KMS-11 (cell line): ENCODE measurements around the gene CRACDL.

ENCODE experiments used
- H2AFZ ChIP-seq: fragments of 200-600 bp; sonication (generic); 2 replicates; pipeline ENCODE4 v1.6.1; 2016; ENCODE audit warnings: antibody characterized with exemption, mixed run types, low read depth
- H3K27ac ChIP-seq: fragments of 200-600 bp; sonication (generic); 2 replicates; pipeline ENCODE4 v1.6.1; 2016; ENCODE audit warnings: mild to moderate bottlenecking, mixed run types
- H3K27me3 ChIP-seq: fragments of 200-600 bp; sonication (generic); 2 replicates; pipeline ENCODE4 v1.6.1; 2017; ENCODE audit warnings: mild to moderate bottlenecking, low read depth, mixed run types, moderate library complexity; ENCODE audit not compliant: insufficient read depth
- H3K36me3 ChIP-seq: fragments of 200-600 bp; sonication (generic); 2 replicates; pipeline ENCODE4 v1.6.1; 2017; ENCODE audit warnings: mild to moderate bottlenecking, mixed run types; ENCODE audit not compliant: insufficient read depth
- H3K4me1 ChIP-seq: fragments of 200-600 bp; sonication (generic); 2 replicates; pipeline ENCODE4 v1.6.1; 2016; ENCODE audit warnings: mild to moderate bottlenecking, low read depth, mixed run types; ENCODE audit not compliant: poor library complexity, severe bottlenecking
- H3K4me2 ChIP-seq: fragments of 200-600 bp; sonication (generic); 2 replicates; pipeline ENCODE4 v1.7.0; 2016; ENCODE audit warnings: mild to moderate bottlenecking, mixed run types
- H3K4me3 ChIP-seq: fragments of 200-600 bp; sonication (generic); IDR thresholded peaks from 2 replicates; pipeline ENCODE4 v1.6.1; 2017; ENCODE audit warnings: low read depth, low read length, mixed read lengths; ENCODE audit not compliant: insufficient read depth
- H3K79me2 ChIP-seq: fragments of 200-600 bp; sonication (generic); 2 replicates; pipeline ENCODE4 v1.6.1; 2016; ENCODE audit warnings: low read depth, mixed run types; ENCODE audit not compliant: insufficient read depth
- H3K9ac ChIP-seq: fragments of 200-600 bp; sonication (generic); 2 replicates; pipeline ENCODE4 v1.6.1; 2016; ENCODE audit warnings: mild to moderate bottlenecking, mixed run types
- H4K20me1 ChIP-seq: fragments of 200-600 bp; sonication (generic); 2 replicates; pipeline ENCODE4 v1.6.1; 2016; ENCODE audit warnings: mild to moderate bottlenecking, mixed run types; ENCODE audit not compliant: insufficient read depth
- TF ChIP-seq, protein P1 (sequence below): fragments of 200-600 bp; sonication (generic); conservative IDR thresholded peaks from 2 replicates; pipeline ENCODE4 v1.6.1; 2017; ENCODE audit warnings: low read depth, mild to moderate bottlenecking, antibody characterized with exemption, low read length, moderate library complexity, mixed read lengths

CRACDL gene

DNA sequence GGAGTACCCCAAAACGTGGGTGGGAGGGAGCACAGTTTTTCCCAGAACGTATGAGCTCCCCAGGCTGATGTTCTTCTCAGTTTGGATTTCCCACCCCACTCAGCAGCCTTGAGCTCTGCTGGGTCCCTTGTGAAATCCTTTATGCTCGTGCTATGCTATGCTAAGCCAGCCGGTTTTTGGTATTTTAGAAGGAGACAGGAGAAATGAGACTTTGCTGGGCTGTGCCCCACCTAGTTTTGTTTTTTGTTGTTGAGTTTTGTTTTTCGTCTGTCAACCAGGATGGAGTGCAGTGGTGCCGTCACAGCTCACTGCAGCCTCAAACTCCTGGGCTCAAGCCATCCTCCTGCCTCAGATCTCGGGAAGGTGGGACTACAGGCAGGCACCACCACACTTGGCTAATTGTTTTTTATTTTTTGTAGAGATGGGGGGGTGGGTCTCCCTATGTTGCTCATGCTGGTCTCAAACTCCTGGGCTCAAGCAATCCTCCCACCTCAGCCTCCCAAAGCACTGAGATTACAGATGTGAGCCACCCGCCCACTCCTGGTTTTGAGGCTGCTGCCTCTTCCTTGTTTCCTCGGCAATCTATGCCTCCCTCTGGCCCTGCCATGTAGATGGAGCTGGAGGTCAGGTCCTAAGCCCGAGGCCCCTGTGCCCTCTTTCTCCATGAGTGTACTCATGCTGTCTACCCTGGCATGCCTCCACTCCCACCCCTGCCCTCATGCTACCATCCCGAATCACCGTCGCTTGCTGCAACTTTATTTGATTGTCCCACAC is 187.5 kb downstream of the CRACDL start:
- TF ChIP-seq, protein P1, sequence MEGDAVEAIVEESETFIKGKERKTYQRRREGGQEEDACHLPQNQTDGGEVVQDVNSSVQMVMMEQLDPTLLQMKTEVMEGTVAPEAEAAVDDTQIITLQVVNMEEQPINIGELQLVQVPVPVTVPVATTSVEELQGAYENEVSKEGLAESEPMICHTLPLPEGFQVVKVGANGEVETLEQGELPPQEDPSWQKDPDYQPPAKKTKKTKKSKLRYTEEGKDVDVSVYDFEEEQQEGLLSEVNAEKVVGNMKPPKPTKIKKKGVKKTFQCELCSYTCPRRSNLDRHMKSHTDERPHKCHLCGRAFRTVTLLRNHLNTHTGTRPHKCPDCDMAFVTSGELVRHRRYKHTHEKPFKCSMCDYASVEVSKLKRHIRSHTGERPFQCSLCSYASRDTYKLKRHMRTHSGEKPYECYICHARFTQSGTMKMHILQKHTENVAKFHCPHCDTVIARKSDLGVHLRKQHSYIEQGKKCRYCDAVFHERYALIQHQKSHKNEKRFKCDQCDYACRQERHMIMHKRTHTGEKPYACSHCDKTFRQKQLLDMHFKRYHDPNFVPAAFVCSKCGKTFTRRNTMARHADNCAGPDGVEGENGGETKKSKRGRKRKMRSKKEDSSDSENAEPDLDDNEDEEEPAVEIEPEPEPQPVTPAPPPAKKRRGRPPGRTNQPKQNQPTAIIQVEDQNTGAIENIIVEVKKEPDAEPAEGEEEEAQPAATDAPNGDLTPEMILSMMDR: no peak
- Histone ChIP-seq H3K9ac (no peak overlapping the region), H3K27me3 (no peaks in the 10 kb centered on the region), H3K79me2 (no peaks in the 10 kb centered on the region), H2AFZ (no peak overlapping the region), H3K27ac (no peak overlapping the region), H4K20me1 (no peaks in the 10 kb centered on the region), H3K4me1 (peaks cover 8% of the 10 kb centered on the region), H3K4me2 (no peak overlapping the region), H3K36me3 (no peaks in the 10 kb centered on the region), H3K4me3 (no peak overlapping the region)

DNA sequence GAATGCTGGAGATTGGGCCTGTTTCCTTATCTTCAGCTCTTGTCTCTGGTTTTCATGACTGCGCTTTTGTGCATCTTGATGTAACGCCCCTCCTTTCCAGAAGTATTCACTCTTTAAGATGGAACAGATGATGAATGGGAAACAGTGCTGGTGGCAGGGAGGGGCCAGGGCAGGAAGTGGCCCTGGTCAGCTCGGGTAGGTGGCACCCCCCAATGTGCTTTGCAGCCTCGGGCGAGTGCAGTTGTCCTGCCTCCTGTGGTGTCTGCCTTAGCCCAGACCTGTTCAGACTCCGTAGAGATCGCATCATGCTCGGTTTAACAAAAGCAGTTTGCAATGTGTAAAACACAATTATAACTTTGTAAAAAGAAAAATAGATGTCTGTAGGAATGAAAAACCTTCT is 188.1 kb downstream of the CRACDL start:
- no peak overlapping the region for H2AFZ ChIP-seq
- no peak overlapping the region for H3K4me3 ChIP-seq
- no peaks in the 10 kb centered on the region for H3K36me3 ChIP-seq
- H3K9ac ChIP-seq: no peak overlapping the region
- TF ChIP-seq, protein P1: no peak
- no peaks in the 10 kb centered on the region for H3K27me3 ChIP-seq
- no peak overlapping the region for H3K27ac ChIP-seq
- no peaks in the 10 kb centered on the region for H3K79me2 ChIP-seq
- H3K4me1 ChIP-seq: peaks cover 8% of the 10 kb centered on the region
- no peaks in the 10 kb centered on the region for H4K20me1 ChIP-seq
- H3K4me2 ChIP-seq: no peak overlapping the region

- Histone ChIP-seq H3K4me3 (no peak overlapping the region), H3K27ac (no peak overlapping the region), H3K4me2 (no peak overlapping the region), H3K9ac (no peak overlapping the region), H3K4me1 (peaks cover 8% of the 10 kb centered on the region), H2AFZ (no peak overlapping the region), H3K27me3 (no peaks in the 10 kb centered on the region), H3K36me3 (no peaks in the 10 kb centered on the region), H3K79me2 (no peaks in the 10 kb centered on the region), H4K20me1 (no peaks in the 10 kb centered on the region)
- TF ChIP-seq, protein P1: no peak
Observed at GRCh38 chr2:98746426-98746825, 189.6 kb downstream of the CRACDL start.

- H3K9ac ChIP-seq: no peak overlapping the region
- H3K4me3 ChIP-seq: no peak overlapping the region
- H3K79me2 ChIP-seq: no peaks in the 10 kb centered on the region
- no peaks in the 10 kb centered on the region for H3K36me3 ChIP-seq
- H3K4me2 ChIP-seq: no peak overlapping the region
- no peak overlapping the region for H2AFZ ChIP-seq
- peaks cover 8% of the 10 kb centered on the region for H3K4me1 ChIP-seq
- no peaks in the 10 kb centered on the region for H4K20me1 ChIP-seq
- H3K27me3 ChIP-seq: no peaks in the 10 kb centered on the region
- no peak overlapping the region for H3K27ac ChIP-seq
- TF ChIP-seq, protein P1: no peak
Observed at GRCh38 chr2:98744595-98744994, 191.4 kb downstream of the CRACDL start.
